IMR-90 (cell line): ENCODE measurements around the gene IQCE. TPM values are rescaled to one million over a fixed set of nuclear protein-coding genes. Genes with fewer than 3 reads are reported as not detected.
"Not testable (repeated sequence)": the region's sequence is repeated elsewhere in the genome, so short reads cannot be mapped to it uniquely, and the experiment has no call there.

Source experiments
- ATAC-seq: fragments of 200-7000 bp; cut with Tn5 transposase; 2 replicates; pipeline ENCODE4 v1.9.1; 2020; ENCODE audit warnings: low read depth, mild to moderate bottlenecking, moderate library complexity
- BruUV-seq: library from RNA; stranded (reverse); fragments of 400-500 nt; replicated peaks from 2 replicates; lab custom pipeline; 2021; lab: Mats Ljungman, UMichigan
- CTCF ChIA-PET: fragments of 300-600 bp; formaldehyde crosslinking; extraction: SDS; loops from one replicate; lab custom pipeline; 2021; ENCODE audit warnings: antibody characterized with exemption; lab: Yijun Ruan, JAX
- POLR2A ChIA-PET: fragments of 300-600 bp; sonication (Branson Sonifier 250); formaldehyde crosslinking; loops from one replicate; lab custom pipeline; 2022; ENCODE audit warnings: antibody characterized with exemption; ENCODE audit not compliant: unreplicated experiment; lab: Charles Lee
- DNase-seq: peaks from one replicate; pipeline ENCODE4 v3.0.0; 2013
- H2AFZ ChIP-seq: replicated peaks from 2 replicates; pipeline ENCODE3; 2013; ENCODE audit warnings: low read length, mild to moderate bottlenecking; ENCODE audit not compliant: poor library complexity
- H2AK5ac ChIP-seq: 2 replicates; pipeline ENCODE4 v1.6.1; 2013; ENCODE audit warnings: low read depth, low read length, inconsistent platforms
- H2AK9ac ChIP-seq: replicated peaks from 2 replicates; pipeline ENCODE3; 2013; ENCODE audit warnings: mild to moderate bottlenecking, low read depth, low read length, moderate library complexity; ENCODE audit not compliant: poor library complexity
- H2BK120ac ChIP-seq: 2 replicates; pipeline ENCODE4 v1.6.1; 2013; ENCODE audit warnings: low read depth, low read length, inconsistent platforms
- H2BK15ac ChIP-seq: 3 replicates; pipeline ENCODE4 v1.6.1; 2013; ENCODE audit warnings: low read depth, low read length, inconsistent platforms
- H2BK20ac ChIP-seq: 2 replicates; pipeline ENCODE4 v1.6.1; 2013; ENCODE audit warnings: low read depth, mild to moderate bottlenecking, inconsistent platforms, low read length, moderate library complexity
- H2BK5ac ChIP-seq: 2 replicates; pipeline ENCODE4 v1.6.1; 2013; ENCODE audit warnings: mild to moderate bottlenecking, low read depth, low read length, inconsistent platforms; ENCODE audit not compliant: poor library complexity, severe bottlenecking
- H3K14ac ChIP-seq: replicated peaks from 2 replicates; pipeline ENCODE4 v1.6.1; 2013; ENCODE audit warnings: low read depth, low read length, inconsistent platforms
- H3K18ac ChIP-seq: 2 replicates; pipeline ENCODE4 v1.6.1; 2013; ENCODE audit warnings: low read depth, low read length, control low read depth
- H3K23ac ChIP-seq: 2 replicates; pipeline ENCODE4 v1.6.1; 2013; ENCODE audit warnings: low read depth, low read length, inconsistent platforms
- H3K27ac ChIP-seq: 2 replicates; pipeline ENCODE4 v1.5.1; 2013; ENCODE audit warnings: mild to moderate bottlenecking, control low read depth, low read length; ENCODE audit not compliant: insufficient read depth
- H3K27me3 ChIP-seq: 2 replicates; pipeline ENCODE4 v1.6.1; 2013; ENCODE audit warnings: low read length; ENCODE audit not compliant: control insufficient read depth, insufficient read depth
- H3K36me3 ChIP-seq: 2 replicates; pipeline ENCODE4 v1.6.1; 2013; ENCODE audit warnings: low read length, mixed read lengths; ENCODE audit not compliant: control insufficient read depth, insufficient read depth
- H3K4ac ChIP-seq: 2 replicates; pipeline ENCODE4 v1.6.1; 2013; ENCODE audit warnings: low read depth, low read length, inconsistent platforms
- H3K4me1 ChIP-seq: 2 replicates; pipeline ENCODE4 v1.6.1; 2013; ENCODE audit warnings: low read length, mixed read lengths; ENCODE audit not compliant: control insufficient read depth, insufficient read depth
- H3K4me2 ChIP-seq: 2 replicates; pipeline ENCODE4 v1.6.1; 2013; ENCODE audit warnings: low read depth, mild to moderate bottlenecking, control low read depth, low read length, moderate library complexity
- H3K4me3 ChIP-seq: 2 replicates; pipeline ENCODE4 v1.5.1; 2013; ENCODE audit warnings: low read depth, mild to moderate bottlenecking, control low read depth, low read length, moderate library complexity; ENCODE audit not compliant: insufficient read depth
- H3K56ac ChIP-seq: 2 replicates; pipeline ENCODE4 v1.6.1; 2013; ENCODE audit warnings: low read length, inconsistent platforms; ENCODE audit not compliant: insufficient read depth; ENCODE audit errors: extremely low read depth
- H3K79me1 ChIP-seq, 2 experiments: 2 replicates each; pipeline ENCODE4 v1.6.1; 2013; ENCODE audit warnings: low read length in 2 of 2, inconsistent platforms in 1 of 2, low read depth in 1 of 2
- H3K9ac ChIP-seq: 2 replicates; pipeline ENCODE4 v1.6.1; 2013; ENCODE audit warnings: low read depth, low read length, control low read depth
- H3K9me1 ChIP-seq: 2 replicates; pipeline ENCODE4 v1.6.1; 2013; ENCODE audit warnings: low read length, inconsistent platforms; ENCODE audit not compliant: insufficient read depth
- H3K9me3 ChIP-seq: 2 replicates; pipeline ENCODE4 v1.6.1; 2013; ENCODE audit warnings: low read length; ENCODE audit not compliant: control insufficient read depth, insufficient read depth
- H4K20me1 ChIP-seq: 2 replicates; pipeline ENCODE4 v1.6.1; 2013; ENCODE audit warnings: low read length, inconsistent platforms; ENCODE audit not compliant: insufficient read depth
- H4K5ac ChIP-seq: 2 replicates; pipeline ENCODE4 v1.6.1; 2013; ENCODE audit warnings: mild to moderate bottlenecking, low read depth, low read length, control low read depth
- H4K8ac ChIP-seq, 2 experiments: 2 replicates each; pipeline ENCODE4 v1.6.1; 2013; ENCODE audit warnings: low read depth in 2 of 2, low read length in 2 of 2, control low read depth in 1 of 2, inconsistent platforms in 1 of 2
- H4K91ac ChIP-seq: 2 replicates; pipeline ENCODE4 v1.6.1; 2013; ENCODE audit warnings: low read depth, low read length, inconsistent platforms; ENCODE audit not compliant: insufficient read depth
- WGBS, 2 experiments: methylation state at CpG; one replicate each; pipeline versions ENCODE4 v1.1.5 to v1.1.7; 2013; ENCODE audit warnings: missing lambda C conversion rate in 2 of 2; ENCODE audit not compliant: insufficient read length in 1 of 2; ENCODE audit errors: extremely low coverage in 2 of 2; 5-methylcytosine and 5-hydroxymethylcytosine counted together
- dilution Hi-C: fragments of 300-500 bp; cut with HindIII; formaldehyde crosslinking; loops from one replicate; pipeline ENCODE4 v1.14.3; 2018; ENCODE audit warnings: low sequenced_read_pairs; ENCODE audit not compliant: unreplicated experiment
- in situ Hi-C: fragments of 300-500 bp; cut with MboI; formaldehyde crosslinking; loops from 3 replicates; pipeline ENCODE4 v1.14.3; 2019; ENCODE audit warnings: low sequenced_read_pairs, inconsistent platforms, mixed read lengths
- intact Hi-C: fragments of 100-400 bp; cut with micrococcal nuclease; formaldehyde crosslinking; loops from 2 replicates; pipeline ENCODE4 v1.10.0; 2022
- polyA plus RNA-seq, 3 experiments: library from polyadenylated mRNA; depleted of rRNA; stranded (reverse); fragments of >200 nt; gene quantifications; 2 replicates each; pipeline ENCODE4 v1.2.3, GENCODE V29; 2012; ENCODE audit warnings: low replicate concordance in 1 of 3
- total RNA-seq: library from RNA; depleted of rRNA; stranded (reverse); fragments of >200 nt; gene quantifications from 2 replicates; pipeline ENCODE4 v1.2.3, GENCODE V29; 2012

The IQCE gene
- total and polyA plus RNA-seq, 2 of the 4 experiments (the other 2 are of a cell fraction), result 5.0 to 6.3 TPM

GRCh38 chr7:2532816-2533215, 26.0 kb upstream of the IQCE start:
- H4K20me1 ChIP-seq, H3K36me3 ChIP-seq, H3K79me1 ChIP-seq, POLR2A ChIA-PET, BruUV-seq, H3K9ac ChIP-seq, H2AK5ac ChIP-seq, H3K9me3 ChIP-seq, H2AK9ac ChIP-seq, H2AFZ ChIP-seq, H3K23ac ChIP-seq, H4K5ac ChIP-seq, dilution Hi-C loops, H3K9me1 ChIP-seq, H3K27ac ChIP-seq, H4K91ac ChIP-seq, H2BK20ac ChIP-seq, H4K8ac ChIP-seq, H3K18ac ChIP-seq, DNase-seq, H3K56ac ChIP-seq, H3K4me2 ChIP-seq, intact Hi-C loops, in situ Hi-C loops, H3K4me3 ChIP-seq, H3K14ac ChIP-seq, H2BK5ac ChIP-seq, H2BK15ac ChIP-seq, ATAC-seq, CTCF ChIA-PET, H3K4ac ChIP-seq, H2BK120ac ChIP-seq, H3K27me3 ChIP-seq: not testable (repeated sequence)
- WGBS, 2 experiments, result no CpG with 5 or more reads among the region's 8 CpGs
- H3K4me1 ChIP-seq, result peaks cover 26% of the 10 kb centered on the region

- H2BK120ac ChIP-seq, BruUV-seq, H2AK9ac ChIP-seq, H3K4me2 ChIP-seq, H3K56ac ChIP-seq, H4K8ac ChIP-seq, H3K27me3 ChIP-seq, H4K20me1 ChIP-seq, H3K27ac ChIP-seq, H3K36me3 ChIP-seq, H3K9me3 ChIP-seq, H2BK15ac ChIP-seq, CTCF ChIA-PET, H2AK5ac ChIP-seq, intact Hi-C loops, H2BK5ac ChIP-seq, ATAC-seq, H3K9ac ChIP-seq, DNase-seq, H3K23ac ChIP-seq, H2AFZ ChIP-seq, H3K4ac ChIP-seq, H3K4me3 ChIP-seq, H4K91ac ChIP-seq, H3K9me1 ChIP-seq, H3K79me1 ChIP-seq, H3K14ac ChIP-seq, H2BK20ac ChIP-seq, POLR2A ChIA-PET, H4K5ac ChIP-seq, dilution Hi-C loops, in situ Hi-C loops, H3K18ac ChIP-seq: not testable (repeated sequence)
- H3K4me1 ChIP-seq, result peaks cover 20% of the 10 kb centered on the region
- WGBS, 2 experiments, result no CpG with 5 or more reads among the region's 8 CpGs
These were observed 25.2 kb upstream of the IQCE start for GRCh38 chr7:2533566-2533965.
